ENCODE data around the gene USP40. TPM values are rescaled to one million over a fixed set of nuclear protein-coding genes. Genes with fewer than 3 reads are reported as not detected.
A peak's percentile ranks its signal among the peaks of the same experiment; 100 is the strongest.
"Not testable (repeated sequence)": the region's sequence is repeated elsewhere in the genome, so short reads cannot be mapped to it uniquely, and the experiment has no call there.

USP40 gene
- total RNA-seq, 1 donor from 2014 or later, result 20.9 TPM

DNA sequence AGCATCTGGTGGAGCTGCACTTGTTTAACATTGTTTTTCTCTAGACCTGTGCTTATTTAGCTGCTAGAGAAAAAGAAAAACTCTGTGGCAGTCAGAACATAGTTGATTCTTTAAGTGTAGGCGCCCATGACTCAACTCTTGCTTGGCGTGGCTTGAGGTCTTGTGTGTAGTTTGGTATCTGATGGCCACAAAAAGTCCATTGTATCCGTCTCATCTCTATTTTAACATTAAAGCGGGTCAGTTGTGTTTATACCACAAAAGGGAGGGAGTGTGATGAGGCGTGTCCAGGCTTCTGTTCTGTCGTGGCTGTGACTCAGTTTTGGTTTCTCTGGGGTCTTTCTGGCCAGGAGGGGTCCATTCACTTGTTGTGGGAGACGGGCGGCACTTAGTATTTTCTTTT is 26.6 kb upstream of the USP40 start:
- no peaks in the 10 kb centered on the region for H3K9me3 ChIP-seq (ENCODE audit: control insufficient read depth in 3 of 3, low read length in 3 of 3)
- no peak overlapping the region for H3K27ac ChIP-seq (ENCODE audit: low read depth, low read length)
- H3K36me3 ChIP-seq (ENCODE audit: control insufficient read depth in 3 of 3, insufficient read depth in 3 of 3, low read length in 3 of 3), result no peaks in the 10 kb centered on the region
- no peak overlapping the region for H3K9ac ChIP-seq (ENCODE audit: low read depth in 1 of 3, low read length in 3 of 3)
- H3K4me3 ChIP-seq (ENCODE audit: low read length in 3 of 3), result no peak overlapping the region
- no peaks in the 10 kb centered on the region for H3K27me3 ChIP-seq (ENCODE audit: control insufficient read depth in 3 of 3, insufficient read depth in 3 of 3, low read length in 3 of 3)
- H3K4me1 ChIP-seq (ENCODE audit: control insufficient read depth in 3 of 3, insufficient read depth in 3 of 3, low read length in 3 of 3), result no peaks in the 10 kb centered on the region

- not testable (repeated sequence) for H3K9ac ChIP-seq (ENCODE audit: low read depth in 1 of 3, low read length in 3 of 3); H3K4me3 ChIP-seq (ENCODE audit: low read length in 3 of 3); H3K9me3 ChIP-seq (ENCODE audit: control insufficient read depth in 3 of 3, low read length in 3 of 3); H3K4me1 ChIP-seq (ENCODE audit: control insufficient read depth in 3 of 3, insufficient read depth in 3 of 3, low read length in 3 of 3); H3K36me3 ChIP-seq (ENCODE audit: control insufficient read depth in 3 of 3, insufficient read depth in 3 of 3, low read length in 3 of 3); H3K27ac ChIP-seq (ENCODE audit: low read depth, low read length); H3K27me3 ChIP-seq (ENCODE audit: control insufficient read depth in 3 of 3, insufficient read depth in 3 of 3, low read length in 3 of 3)
These were observed 26.1 kb upstream of the USP40 start for GRCh38 chr2:233592706-233593105.

DNA sequence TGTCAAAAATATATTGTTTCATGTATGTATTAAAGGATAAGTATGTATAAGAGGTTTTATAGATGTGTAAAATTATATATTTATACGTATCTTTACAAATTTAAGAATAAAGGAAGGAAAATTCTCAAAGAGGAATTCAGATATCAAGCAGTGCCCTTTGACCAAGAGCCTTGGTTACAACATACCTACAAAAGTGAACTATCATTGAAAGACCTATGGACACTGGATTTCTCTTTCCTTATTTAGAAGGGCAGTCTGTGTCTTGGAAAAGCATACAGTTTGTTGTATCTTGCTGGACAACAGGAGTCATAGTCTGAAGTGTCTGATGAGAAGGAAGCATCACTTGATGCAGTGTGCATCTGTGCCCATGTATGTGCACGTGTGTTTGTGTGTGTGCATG is 21.8 kb upstream of the USP40 start:
- Histone ChIP-seq H3K9me3 (ENCODE audit: control insufficient read depth in 3 of 3, low read length in 3 of 3) (no peaks in the 10 kb centered on the region), H3K9ac (ENCODE audit: low read depth in 1 of 3, low read length in 3 of 3) (no peak overlapping the region), H3K36me3 (ENCODE audit: control insufficient read depth in 3 of 3, insufficient read depth in 3 of 3, low read length in 3 of 3) (no peaks in the 10 kb centered on the region), H3K27ac (ENCODE audit: low read depth, low read length) (no peak overlapping the region), H3K4me3 (ENCODE audit: low read length in 3 of 3) (no peak overlapping the region), H3K27me3 (ENCODE audit: control insufficient read depth in 3 of 3, insufficient read depth in 3 of 3, low read length in 3 of 3) (peaks cover 0 to 7% (median 0%) of the 10 kb centered on the region in 3 donors), H3K4me1 (ENCODE audit: control insufficient read depth in 3 of 3, insufficient read depth in 3 of 3, low read length in 3 of 3) (no peaks in the 10 kb centered on the region)

- H3K27ac ChIP-seq (ENCODE audit: low read depth, low read length), result no peak overlapping the region
- no peak overlapping the region for H3K9ac ChIP-seq (ENCODE audit: low read depth in 1 of 3, low read length in 3 of 3)
- no peaks in the 10 kb centered on the region for H3K4me1 ChIP-seq (ENCODE audit: control insufficient read depth in 3 of 3, insufficient read depth in 3 of 3, low read length in 3 of 3)
- no peak overlapping the region for H3K4me3 ChIP-seq (ENCODE audit: low read length in 3 of 3)
- H3K27me3 ChIP-seq (ENCODE audit: control insufficient read depth in 3 of 3, insufficient read depth in 3 of 3, low read length in 3 of 3), result peaks cover 0 to 7% (median 0%) of the 10 kb centered on the region in 3 donors
- H3K36me3 ChIP-seq (ENCODE audit: control insufficient read depth in 3 of 3, insufficient read depth in 3 of 3, low read length in 3 of 3), result no peaks in the 10 kb centered on the region
- no peaks in the 10 kb centered on the region for H3K9me3 ChIP-seq (ENCODE audit: control insufficient read depth in 3 of 3, low read length in 3 of 3)
These were observed 17.6 kb upstream of the USP40 start for GRCh38 chr2:233584210-233584609.

- H3K36me3 ChIP-seq (ENCODE audit: control insufficient read depth in 3 of 3, insufficient read depth in 3 of 3, low read length in 3 of 3); H3K4me1 ChIP-seq (ENCODE audit: control insufficient read depth in 3 of 3, insufficient read depth in 3 of 3, low read length in 3 of 3); H3K4me3 ChIP-seq (ENCODE audit: low read length in 3 of 3); H3K9ac ChIP-seq (ENCODE audit: low read depth in 1 of 3, low read length in 3 of 3); H3K27ac ChIP-seq (ENCODE audit: low read depth, low read length); H3K27me3 ChIP-seq (ENCODE audit: control insufficient read depth in 3 of 3, insufficient read depth in 3 of 3, low read length in 3 of 3); H3K9me3 ChIP-seq (ENCODE audit: control insufficient read depth in 3 of 3, low read length in 3 of 3): not testable (repeated sequence)
These were observed 16.8 kb upstream of the USP40 start for GRCh38 chr2:233583217-233583965.

- not testable (repeated sequence) for H3K4me3 ChIP-seq (ENCODE audit: low read length in 3 of 3); H3K27ac ChIP-seq (ENCODE audit: low read depth, low read length); H3K9me3 ChIP-seq (ENCODE audit: control insufficient read depth in 3 of 3, low read length in 3 of 3); H3K36me3 ChIP-seq (ENCODE audit: control insufficient read depth in 3 of 3, insufficient read depth in 3 of 3, low read length in 3 of 3); H3K9ac ChIP-seq (ENCODE audit: low read depth in 1 of 3, low read length in 3 of 3); H3K4me1 ChIP-seq (ENCODE audit: control insufficient read depth in 3 of 3, insufficient read depth in 3 of 3, low read length in 3 of 3); H3K27me3 ChIP-seq (ENCODE audit: control insufficient read depth in 3 of 3, insufficient read depth in 3 of 3, low read length in 3 of 3)
These were observed 10.8 kb upstream of the USP40 start for GRCh38 chr2:233577341-233577740.

GRCh38 chr2:233572468-233572867 is 5.9 kb upstream of the USP40 start:
- H3K9me3 ChIP-seq (ENCODE audit: control insufficient read depth in 3 of 3, low read length in 3 of 3), result no peaks in the 10 kb centered on the region
- no peak overlapping the region for H3K4me3 ChIP-seq (ENCODE audit: low read length in 3 of 3)
- H3K27ac ChIP-seq (ENCODE audit: low read depth, low read length), result no peak overlapping the region
- no peaks in the 10 kb centered on the region for H3K36me3 ChIP-seq (ENCODE audit: control insufficient read depth in 3 of 3, insufficient read depth in 3 of 3, low read length in 3 of 3)
- no peak overlapping the region for H3K9ac ChIP-seq (ENCODE audit: low read depth in 1 of 3, low read length in 3 of 3)
- H3K4me1 ChIP-seq (ENCODE audit: control insufficient read depth in 3 of 3, insufficient read depth in 3 of 3, low read length in 3 of 3), result no peaks in the 10 kb centered on the region
- H3K27me3 ChIP-seq (ENCODE audit: control insufficient read depth in 3 of 3, insufficient read depth in 3 of 3, low read length in 3 of 3), result no peaks in the 10 kb centered on the region

DNA sequence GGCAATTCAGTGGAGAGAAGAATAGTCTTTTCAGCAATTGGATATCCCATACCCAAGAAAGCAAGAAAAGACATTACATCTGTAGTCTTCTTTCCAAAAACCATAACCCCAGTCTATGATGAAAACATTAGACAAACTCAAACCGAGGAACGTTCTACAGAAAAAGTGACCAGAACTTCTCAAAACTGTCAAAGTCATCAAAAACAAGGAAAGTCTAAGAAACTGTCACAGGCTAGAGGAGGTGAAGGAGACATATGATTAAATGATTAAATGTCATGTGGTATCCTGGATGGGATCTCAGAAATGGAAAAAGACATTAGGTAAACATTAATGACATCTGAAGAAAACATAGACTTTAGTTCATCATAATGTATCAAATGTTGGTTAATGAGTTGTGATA is 4.9 kb upstream of the USP40 start:
- Histone ChIP-seq H3K4me3 (ENCODE audit: low read length in 3 of 3) (no peak overlapping the region), H3K4me1 (ENCODE audit: control insufficient read depth in 3 of 3, insufficient read depth in 3 of 3, low read length in 3 of 3) (no peaks in the 10 kb centered on the region), H3K27ac (ENCODE audit: low read depth, low read length) (no peak overlapping the region), H3K9me3 (ENCODE audit: control insufficient read depth in 3 of 3, low read length in 3 of 3) (no peaks in the 10 kb centered on the region), H3K9ac (ENCODE audit: low read depth in 1 of 3, low read length in 3 of 3) (no peak overlapping the region), H3K36me3 (ENCODE audit: control insufficient read depth in 3 of 3, insufficient read depth in 3 of 3, low read length in 3 of 3) (no peaks in the 10 kb centered on the region), H3K27me3 (ENCODE audit: control insufficient read depth in 3 of 3, insufficient read depth in 3 of 3, low read length in 3 of 3) (no peaks in the 10 kb centered on the region)

DNA sequence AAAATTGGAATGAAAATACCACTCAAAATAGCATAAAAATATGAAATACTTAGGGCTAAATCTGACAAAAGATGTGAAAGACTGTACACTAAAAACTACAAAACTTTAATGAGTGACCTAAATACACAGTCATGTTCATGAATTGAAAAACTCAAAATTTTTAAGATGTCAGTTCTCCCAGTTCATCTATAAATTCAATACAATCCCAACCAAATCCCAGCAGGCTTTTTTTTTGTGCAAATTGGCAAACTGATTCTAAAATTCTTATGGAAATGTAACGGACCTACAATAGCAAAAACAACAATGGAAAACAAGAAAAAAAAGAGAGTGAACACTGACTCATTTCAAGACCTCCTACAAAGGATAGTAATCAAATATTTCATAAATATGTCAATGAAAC is 4.4 kb upstream of the USP40 start:
- Histone ChIP-seq H3K4me1 (ENCODE audit: control insufficient read depth in 3 of 3, insufficient read depth in 3 of 3, low read length in 3 of 3) (no peaks in the 10 kb centered on the region), H3K4me3 (ENCODE audit: low read length in 3 of 3) (no peak overlapping the region), H3K9ac (ENCODE audit: low read depth in 1 of 3, low read length in 3 of 3) (no peak overlapping the region), H3K27me3 (ENCODE audit: control insufficient read depth in 3 of 3, insufficient read depth in 3 of 3, low read length in 3 of 3) (no peaks in the 10 kb centered on the region), H3K27ac (ENCODE audit: low read depth, low read length) (no peak overlapping the region), H3K36me3 (ENCODE audit: control insufficient read depth in 3 of 3, insufficient read depth in 3 of 3, low read length in 3 of 3) (no peaks in the 10 kb centered on the region), H3K9me3 (ENCODE audit: control insufficient read depth in 3 of 3, low read length in 3 of 3) (no peaks in the 10 kb centered on the region)

DNA sequence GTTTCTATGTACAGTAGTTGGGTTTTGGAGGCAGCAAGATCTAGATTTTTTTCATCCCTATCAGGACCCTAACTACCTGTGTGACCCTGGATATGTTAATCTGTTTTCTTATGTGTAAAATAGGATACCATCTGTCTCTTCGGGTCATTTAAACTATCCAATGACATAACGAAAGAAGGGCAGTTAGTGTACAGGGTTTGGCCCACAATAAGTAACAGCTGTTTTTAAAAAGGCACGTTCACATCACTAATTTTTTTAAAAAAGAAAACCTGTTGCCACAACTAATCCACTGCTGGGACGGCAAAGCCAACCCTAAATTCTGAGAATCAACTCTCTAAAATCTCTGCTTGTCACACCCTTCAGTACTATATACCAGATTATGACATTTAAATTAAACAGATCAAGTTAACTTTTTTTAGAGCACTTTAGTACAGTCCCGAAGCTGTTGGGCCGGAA is 869 bp downstream of the USP40 start:
- Histone ChIP-seq H3K9me3 (ENCODE audit: control insufficient read depth in 3 of 3, low read length in 3 of 3) (no peaks in the 10 kb centered on the region), H3K4me3 (ENCODE audit: low read length in 3 of 3) (peak overlapping the region; percentile 92 to 98 (median 96)), H3K27me3 (ENCODE audit: control insufficient read depth in 3 of 3, insufficient read depth in 3 of 3, low read length in 3 of 3) (no peaks in the 10 kb centered on the region), H3K27ac (ENCODE audit: low read depth, low read length) (peak overlapping the region; percentile 97), H3K36me3 (ENCODE audit: control insufficient read depth in 3 of 3, insufficient read depth in 3 of 3, low read length in 3 of 3) (peaks cover 0 to 6% (median 4%) of the 10 kb centered on the region in 3 donors), H3K9ac (ENCODE audit: low read depth in 1 of 3, low read length in 3 of 3) (peak overlapping the region; percentile 68 to 97 (median 97)), H3K4me1 (ENCODE audit: control insufficient read depth in 3 of 3, insufficient read depth in 3 of 3, low read length in 3 of 3) (peaks cover 3 to 16% (median 6%) of the 10 kb centered on the region in 3 donors)

Measured in skeletal muscle tissue (tissue), 4 donors.